H1 (cell line): ENCODE measurements around the gene MEA1. TPM values are rescaled to one million over a fixed set of nuclear protein-coding genes. Genes with fewer than 3 reads are reported as not detected.

Experiments used
- CTCF ChIA-PET: fragments of 300-600 bp; sonication (Branson Sonifier 250); formaldehyde crosslinking; loops from one replicate; lab custom pipeline; 2021; ENCODE audit not compliant: partially characterized antibody; lab: Charles Lee
- POLR2A ChIA-PET: fragments of 300-600 bp; sonication (Branson Sonifier 250); formaldehyde crosslinking; loops from one replicate; lab custom pipeline; 2021; ENCODE audit warnings: inconsistent platforms; ENCODE audit not compliant: partially characterized antibody; lab: Charles Lee
- DNase-seq, 2 experiments: peaks; one replicate each; pipeline versions ENCODE4 v3.0.0 to v3.0.0-alpha.2; 2010 to 2022; ENCODE audit warnings: low spot score in 2 of 2, low read depth in 1 of 2, mixed read lengths in 1 of 2
- FAIRE-seq: peaks from 2 replicates; lab custom pipeline; 2011; peaks lifted over from hg19 to GRCh38; lab: Jason Lieb, UNC
- H2AFZ ChIP-seq: 2 replicates; pipeline ENCODE4 v1.8.1; 2012; ENCODE audit warnings: low read length, inconsistent platforms
- H2AK5ac ChIP-seq: 2 replicates; pipeline ENCODE4 v1.6.1; 2013; ENCODE audit warnings: low read depth, low read length
- H2BK120ac ChIP-seq: replicated peaks from 2 replicates; pipeline ENCODE3; 2013; ENCODE audit warnings: low read depth, low read length, inconsistent platforms
- H2BK12ac ChIP-seq: 2 replicates; pipeline ENCODE4 v1.6.1; 2013; ENCODE audit warnings: low read depth, low read length
- H2BK15ac ChIP-seq: 2 replicates; pipeline ENCODE4 v1.6.1; 2013; ENCODE audit warnings: low read length
- H2BK20ac ChIP-seq: 2 replicates; pipeline ENCODE4 v1.6.1; 2013; ENCODE audit warnings: low read length
- H2BK5ac ChIP-seq: 2 replicates; pipeline ENCODE4 v1.6.1; 2013; ENCODE audit warnings: low read depth, low read length
- H3K14ac ChIP-seq: 2 replicates; pipeline ENCODE4 v1.6.1; 2013; ENCODE audit warnings: inconsistent platforms; ENCODE audit not compliant: insufficient read length
- H3K18ac ChIP-seq: 2 replicates; pipeline ENCODE4 v1.6.1; 2013; ENCODE audit warnings: low read length; ENCODE audit errors: extremely low read depth
- H3K23ac ChIP-seq: 2 replicates; pipeline ENCODE4 v1.6.1; 2013; ENCODE audit warnings: inconsistent platforms; ENCODE audit not compliant: insufficient read length
- H3K23me2 ChIP-seq: 2 replicates; pipeline ENCODE4 v1.6.1; 2013; ENCODE audit warnings: low read depth, low read length
- H3K27ac ChIP-seq: 2 replicates; pipeline ENCODE4 v1.6.1; 2011; ENCODE audit warnings: low read depth, low read length, inconsistent platforms
- H3K27me3 ChIP-seq, 4 experiments: replicated peaks in 1 of 4; 1 replicate in 1 of 4; 2 replicates in 3 of 4; pipeline versions ENCODE4 v1.6.1 to v1.8.1; 2011 to 2013; ENCODE audit warnings: low read length in 3 of 4, mild to moderate bottlenecking in 3 of 4, inconsistent platforms in 2 of 4, mixed read lengths in 2 of 4, moderate library complexity in 1 of 4; ENCODE audit not compliant: control insufficient read depth in 3 of 4, insufficient read depth in 3 of 4; ENCODE audit errors: extremely low read depth in 1 of 4
- H3K36me3 ChIP-seq, 4 experiments: 2 replicates each; pipeline versions ENCODE4 v1.6.1 to v1.8.1; 2011 to 2013; ENCODE audit warnings: mild to moderate bottlenecking in 4 of 4, low read length in 3 of 4, moderate library complexity in 2 of 4, control low read depth in 1 of 4, inconsistent platforms in 1 of 4; ENCODE audit not compliant: insufficient read depth in 4 of 4, control insufficient read depth in 2 of 4
- H3K4ac ChIP-seq: replicated peaks from 2 replicates; pipeline ENCODE3; 2013; ENCODE audit warnings: low read length, low read depth, mixed read lengths, inconsistent platforms; ENCODE audit not compliant: insufficient read length
- H3K4me1 ChIP-seq, 4 experiments: replicated peaks in 1 of 4; 1 replicate in 1 of 4; 2 replicates in 3 of 4; pipeline versions ENCODE4 v1.6.1 to v1.8.1; 2011 to 2013; ENCODE audit warnings: low read length in 3 of 4, inconsistent platforms in 2 of 4, mixed read lengths in 1 of 4; ENCODE audit not compliant: insufficient read depth in 4 of 4, control insufficient read depth in 3 of 4
- H3K4me2 ChIP-seq, 2 experiments: 2 replicates each; pipeline versions ENCODE4 v1.6.1 to v1.8.1; 2011 to 2013; ENCODE audit warnings: low read depth in 2 of 2, low read length in 2 of 2, control low read depth in 1 of 2, inconsistent platforms in 1 of 2, mild to moderate bottlenecking in 1 of 2; ENCODE audit not compliant: insufficient read depth in 1 of 2
- H3K4me3 ChIP-seq, 4 experiments: fragments of 200-600, 300-600 bp in 1 of 4; sonication (generic), shearing (Covaris generic), sonication (Bioruptor Twin) in 1 of 4; 2 replicates each; pipeline versions ENCODE4 v1.5.1 to v1.8.1; 2011 to 2016; ENCODE audit warnings: low read length in 4 of 4, low read depth in 3 of 4, control low read depth in 2 of 4, inconsistent platforms in 2 of 4, mild to moderate bottlenecking in 2 of 4, mixed read lengths in 1 of 4, moderate library complexity in 1 of 4; ENCODE audit not compliant: insufficient read depth in 2 of 4; ENCODE audit errors: extremely low read depth in 1 of 4
- H3K56ac ChIP-seq: replicated peaks from 2 replicates; pipeline ENCODE3; 2013; ENCODE audit warnings: low read depth, mild to moderate bottlenecking, mixed read lengths, low read length, inconsistent platforms; ENCODE audit not compliant: insufficient read length
- H3K79me1 ChIP-seq: 2 replicates; pipeline ENCODE4 v1.6.1; 2013; ENCODE audit warnings: low read depth, low read length, control low read depth
- H3K79me2 ChIP-seq, 2 experiments: 2 replicates each; pipeline versions ENCODE4 v1.6.1 to v1.8.1; 2012 to 2013; ENCODE audit warnings: low read length in 2 of 2, mild to moderate bottlenecking in 2 of 2, inconsistent platforms in 1 of 2; ENCODE audit not compliant: insufficient read depth in 2 of 2, control insufficient read depth in 1 of 2
- H3K9ac ChIP-seq, 4 experiments: replicated peaks in 1 of 4; 1 replicate in 1 of 4; 2 replicates in 3 of 4; pipeline versions ENCODE4 v1.6.1 to v1.8.1; 2011 to 2013; ENCODE audit warnings: low read depth in 3 of 4, low read length in 3 of 4, control low read depth in 2 of 4, mild to moderate bottlenecking in 2 of 4, moderate library complexity in 2 of 4, inconsistent platforms in 1 of 4; ENCODE audit errors: extremely low read depth in 1 of 4
- H3K9me3 ChIP-seq, 2 experiments: 2 replicates each; pipeline versions ENCODE4 v1.6.1 to v1.8.1; 2012 to 2013; ENCODE audit warnings: mild to moderate bottlenecking in 2 of 2, moderate library complexity in 2 of 2, control low read depth in 1 of 2, inconsistent platforms in 1 of 2, low read depth in 1 of 2, low read length in 1 of 2, mixed read lengths in 1 of 2; ENCODE audit not compliant: insufficient read depth in 2 of 2
- H4K20me1 ChIP-seq, 2 experiments: replicated peaks in 1 of 2; 2 replicates each; pipeline versions ENCODE3 to v1.8.1; 2011 to 2013; ENCODE audit warnings: inconsistent platforms in 2 of 2, low read length in 2 of 2, mild to moderate bottlenecking in 1 of 2; ENCODE audit not compliant: insufficient read depth in 2 of 2, control insufficient read depth in 1 of 2
- H4K5ac ChIP-seq: 2 replicates; pipeline ENCODE4 v1.6.1; 2013; ENCODE audit warnings: low read length, low read depth, mixed read lengths, inconsistent platforms; ENCODE audit not compliant: insufficient read length
- H4K8ac ChIP-seq: 2 replicates; pipeline ENCODE4 v1.8.0; 2013; ENCODE audit warnings: mild to moderate bottlenecking, moderate library complexity, low read length, inconsistent platforms; ENCODE audit not compliant: insufficient read depth; ENCODE audit errors: extremely low read depth
- H4K91ac ChIP-seq: replicated peaks from 2 replicates; pipeline ENCODE3; 2013; ENCODE audit warnings: low read length, mixed read lengths, inconsistent platforms; ENCODE audit not compliant: insufficient read length
- BACH1 ChIP-seq: IDR thresholded peaks from 2 replicates; pipeline ENCODE4 v1.6.1; 2012; ENCODE audit warnings: low read length, improper control_type of control experiment
- BRCA1 ChIP-seq: IDR thresholded peaks from 2 replicates; pipeline ENCODE4 v1.6.1; 2012; ENCODE audit warnings: low read depth, low read length, improper control_type of control experiment
- CEBPB ChIP-seq: IDR thresholded peaks from 2 replicates; pipeline ENCODE4 v1.6.1; 2012; ENCODE audit warnings: low read depth, low read length
- EGR1 ChIP-seq: IDR thresholded peaks from 2 replicates; pipeline ENCODE4 v1.6.1; 2011; ENCODE audit warnings: low read depth, low read length, borderline replicate concordance
- EZH2 ChIP-seq: fragments of 200-600 bp; sonication (generic); IDR thresholded peaks from 2 replicates; pipeline ENCODE4 v1.7.1; 2012; ENCODE audit warnings: low read depth, mild to moderate bottlenecking, moderate library complexity, low read length, inconsistent platforms; ENCODE audit not compliant: severe bottlenecking
- GABPA ChIP-seq: IDR thresholded peaks from 2 replicates; pipeline ENCODE4 v1.6.1; 2011; ENCODE audit warnings: mild to moderate bottlenecking, low read length, moderate library complexity, borderline replicate concordance; ENCODE audit not compliant: insufficient read depth
- JUN ChIP-seq: IDR thresholded peaks from 2 replicates; pipeline ENCODE4 v1.6.1; 2011; ENCODE audit warnings: low read depth, mild to moderate bottlenecking, improper control_type of control experiment, low read length
- KDM1A ChIP-seq: fragments of 200-600, 300-600 bp; sonication (generic); IDR thresholded peaks from 2 replicates; pipeline ENCODE4 v1.7.1; 2016; ENCODE audit warnings: mild to moderate bottlenecking, low read length, borderline replicate concordance
- KDM4A ChIP-seq: IDR thresholded peaks from one replicate; pipeline ENCODE4 v1.7.1; 2012; ENCODE audit warnings: low read depth, mild to moderate bottlenecking, moderate library complexity, low read length, inconsistent platforms; ENCODE audit not compliant: severe bottlenecking
- PHF8 ChIP-seq: fragments of 200-600 bp; sonication (generic); conservative IDR thresholded peaks from 2 replicates; pipeline ENCODE4 v1.7.1; 2012; ENCODE audit warnings: low read depth, mild to moderate bottlenecking, inconsistent platforms, low read length, moderate library complexity
- POU5F1 ChIP-seq: IDR thresholded peaks from 2 replicates; pipeline ENCODE4 v1.6.1; 2011; ENCODE audit warnings: low read depth, mild to moderate bottlenecking, low read length, moderate library complexity
- SIN3A ChIP-seq, 2 experiments: IDR thresholded peaks in 1 of 2; conservative IDR thresholded peaks in 1 of 2; 2 replicates each; pipeline ENCODE4 v1.6.1; 2011 to 2012; ENCODE audit warnings: low read length in 2 of 2, improper control_type of control experiment in 1 of 2, low read depth in 1 of 2, mild to moderate bottlenecking in 1 of 2
- SIX5 ChIP-seq: IDR thresholded peaks from 2 replicates; pipeline ENCODE4 v1.6.1; 2011; ENCODE audit warnings: mild to moderate bottlenecking, low read depth, low read length
- WGBS, 2 experiments: shearing (Covaris generic) in 1 of 2; methylation state at CpG; one replicate each; pipeline versions ENCODE4 v1.1.6 to v1.1.7; 2013 to 2015; ENCODE audit warnings: low lambda C conversion rate in 2 of 2, mixed read lengths in 2 of 2, inconsistent platforms in 1 of 2, low coverage in 1 of 2, missing lambda C conversion rate in 1 of 2; ENCODE audit not compliant: insufficient replicate concordance in 2 of 2, insufficient coverage in 1 of 2, insufficient read length in 1 of 2; ENCODE audit errors: extremely low coverage in 1 of 2, missing lambda C conversion rate in 1 of 2; 5-methylcytosine and 5-hydroxymethylcytosine counted together
- polyA plus RNA-seq, 7 experiments: library from polyadenylated mRNA; depleted of rRNA in 3 of 7; stranded (reverse) in 5 of 7; unstranded in 2 of 7; fragments of >200 nt in 5 of 7; fragments of 200-250 nt in 2 of 7; gene quantifications; 1 replicate in 5 of 7; 2 replicates in 1 of 7; 4 replicates in 1 of 7; pipeline versions ENCODE4 v1.2.1 to v1.2.3, GENCODE V29; 2011 to 2013; ENCODE audit warnings: missing spikeins in 2 of 7, mixed read lengths in 2 of 7
- total RNA-seq: library from RNA; stranded (reverse); fragmentation: NEBNext Ultra II Directional; extraction: Animal tissue kit (Norgen Biotek cat#: 25700); gene quantifications from 2 replicates; pipeline ENCODE4 v1.2.1, GENCODE V29; 2021

MEA1 gene
- total and polyA plus RNA-seq, 2 of the 8 experiments (the other 6 are each of a cell fraction or from before 2014, with no cell fraction given): 94.2 to 96.4 TPM

DNA sequence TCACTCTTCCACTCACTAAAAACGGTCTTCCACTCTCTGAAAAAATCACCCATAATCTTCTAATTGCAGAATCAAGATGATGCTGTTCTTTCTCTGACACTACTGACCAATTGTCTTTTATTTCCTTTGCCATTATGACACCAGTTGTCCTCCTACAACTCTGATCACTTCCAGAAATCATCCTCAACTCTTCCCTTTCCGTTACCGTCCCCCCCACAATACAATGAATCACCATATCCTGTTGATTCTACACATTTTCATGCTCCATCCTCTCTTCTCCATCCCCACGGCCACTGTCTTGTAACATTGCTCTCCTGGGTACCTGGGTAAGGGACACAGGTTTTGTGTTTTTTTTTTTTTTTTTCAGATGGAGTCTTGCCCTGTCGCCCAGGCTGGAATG is 31.9 kb downstream of the MEA1 start:
- H3K79me2 ChIP-seq: peaks cover 4 to 17% of the 10 kb centered on the region in 2 experiments; a peak in 2 of 4 replicates
- no peaks in the 10 kb centered on the region for H3K36me3 ChIP-seq
- H4K91ac ChIP-seq: no peak overlapping the region
- H3K14ac ChIP-seq: no peak overlapping the region
- no peaks in the 10 kb centered on the region for H3K27me3 ChIP-seq
- H2BK15ac ChIP-seq: no peak overlapping the region
- 92 to 100% methylated on average over 2 to 4 of the region's 5 CpGs for WGBS, 2 experiments
- no peak overlapping the region for H3K18ac ChIP-seq
- H4K8ac ChIP-seq: no peak overlapping the region
- H3K9ac ChIP-seq: no peak overlapping the region
- H2AFZ ChIP-seq: no peak overlapping the region
- TF ChIP-seq BRCA1 (no peak), JUN (no peak), CEBPB (no peak), EGR1 (no peak), POU5F1 (no peak), SIX5 (no peak), PHF8 (no peak), GABPA (no peak), KDM4A (no peak), BACH1 (no peak), SIN3A (conservative IDR thresholded peaks at IDR 0.05 in 1 of 2, IDR thresholded peaks at IDR 0.05 in 1 of 2; ENCODE audit: low read depth in 1 of 2, low read length in 2 of 2) (no peak), KDM1A (no peak), EZH2 (no peak)
- TF ChIP-seq, all 59 proteins: peak for 0
- Histone ChIP-seq H3K56ac (peak overlapping the region; percentile 42), H3K23ac (no peak overlapping the region), H3K4me1 (peaks cover 5 to 14% (median 6%) of the 10 kb centered on the region in 4 experiments; a peak in 6 of 7 replicates), H4K5ac (no peak overlapping the region), H3K4me2 (no peak overlapping the region), H2BK12ac (no peak overlapping the region), H3K9me3 (no peaks in the 10 kb centered on the region), H2BK120ac (no peak overlapping the region), H3K4ac (no peak overlapping the region), H3K79me1 (peaks cover 2% of the 10 kb centered on the region), H3K4me3 (no peak overlapping the region), H3K23me2 (peaks cover 12% of the 10 kb centered on the region), H4K20me1 (peaks cover 1 to 5% of the 10 kb centered on the region in 2 experiments), H2AK5ac (no peak overlapping the region), H3K27ac (no peak overlapping the region), H2BK20ac (no peak overlapping the region), H2BK5ac (no peak overlapping the region)
- POLR2A ChIA-PET: interaction anchor here (1.4 kb wide), 1 partner anchor 66 kb away, joined by 3 read pairs; no protein-coding TSS in a partner anchor
- DNase-seq (no peak), FAIRE-seq (no peak)
- CTCF ChIA-PET: interaction anchor here (4.4 kb wide), 1 partner anchor 17 kb away, joined by 33 read pairs; no protein-coding TSS in a partner anchor
